PC-9 (cell line): ENCODE measurements around the gene PKNOX2. TPM values are rescaled to one million over a fixed set of nuclear protein-coding genes. Genes with fewer than 3 reads are reported as not detected.

Source experiments
- BruUV-seq: library from RNA; stranded (reverse); fragments of 400-500 nt; replicated peaks from 2 replicates; lab custom pipeline; 2021; lab: Mats Ljungman, UMichigan
- CTCF ChIA-PET: fragments of 300-600 bp; sonication (Branson Sonifier 250); formaldehyde crosslinking; loops from one replicate; lab custom pipeline; 2022; ENCODE audit warnings: antibody characterized with exemption; lab: Charles Lee
- POLR2A ChIA-PET: fragments of 300-600 bp; sonication (Branson Sonifier 250); formaldehyde crosslinking; loops from one replicate; lab custom pipeline; 2022; ENCODE audit warnings: antibody characterized with exemption; ENCODE audit not compliant: unreplicated experiment; lab: Charles Lee
- DNase-seq, 2 experiments: peaks; one replicate each; pipeline versions ENCODE4 v3.0.0 to v3.0.0-alpha.2; 2015 to 2022; ENCODE audit warnings: mixed read lengths in 1 of 2
- H2AFZ ChIP-seq: fragments of 200-600 bp; sonication (generic); 2 replicates; pipeline ENCODE4 v1.8.1; 2017; ENCODE audit warnings: antibody characterized with exemption
- H3F3A ChIP-seq: fragments of 200-600 bp; sonication (generic); 2 replicates; pipeline ENCODE4 v1.8.1; 2017; ENCODE audit warnings: antibody characterized with exemption, mild to moderate bottlenecking, low read depth; ENCODE audit not compliant: insufficient read depth
- H3K27ac ChIP-seq: fragments of 200-600 bp; sonication (generic); 2 replicates; pipeline ENCODE4 v1.6.1; 2016; ENCODE audit warnings: mixed run types
- H3K27me3 ChIP-seq: fragments of 200-600 bp; sonication (generic); 2 replicates; pipeline ENCODE4 v1.6.1; 2016; ENCODE audit warnings: low read depth, mixed run types; ENCODE audit not compliant: insufficient read depth
- H3K36me3 ChIP-seq: fragments of 200-600 bp; sonication (generic); 2 replicates; pipeline ENCODE4 v1.6.1; 2016; ENCODE audit warnings: low read depth, mixed run types
- H3K4me1 ChIP-seq: fragments of 200-600 bp; sonication (generic); replicated peaks from 2 replicates; pipeline ENCODE4 v1.6.1; 2016; ENCODE audit warnings: mixed run types; ENCODE audit not compliant: insufficient read depth
- H3K4me2 ChIP-seq: fragments of 200-600 bp; sonication (generic); 2 replicates; pipeline ENCODE4 v1.6.1; 2017; ENCODE audit warnings: mixed run types
- H3K4me3 ChIP-seq: fragments of 200-600 bp; sonication (generic); 2 replicates; pipeline ENCODE4 v1.6.1; 2016; ENCODE audit warnings: mixed run types
- H3K79me2 ChIP-seq: fragments of 200-600 bp; sonication (generic); 2 replicates; pipeline ENCODE4 v1.6.1; 2017; ENCODE audit warnings: low read depth, mixed run types
- H3K9me2 ChIP-seq: fragments of 200-600 bp; sonication (generic); 2 replicates; pipeline ENCODE4 v1.8.1; 2017; ENCODE audit warnings: mild to moderate bottlenecking; ENCODE audit not compliant: insufficient read depth
- H3K9me3 ChIP-seq: fragments of 200-600 bp; sonication (generic); 2 replicates; pipeline ENCODE4 v1.8.1; 2016; ENCODE audit warnings: low read depth; ENCODE audit not compliant: insufficient read depth
- H4K20me1 ChIP-seq: fragments of 200-600 bp; sonication (generic); 2 replicates; pipeline ENCODE4 v1.8.1; 2017; ENCODE audit not compliant: insufficient read depth
- EZH2 ChIP-seq: fragments of 200-600 bp; sonication (generic); IDR thresholded peaks from 2 replicates; pipeline ENCODE4 v1.8.0; 2017; ENCODE audit warnings: antibody characterized with exemption, low read depth
- intact Hi-C: fragments of 100-400 bp; cut with micrococcal nuclease; formaldehyde crosslinking; loops from one replicate; pipeline ENCODE4 v1.10.0; 2022; ENCODE audit not compliant: unreplicated experiment
- total RNA-seq: library from RNA; stranded (reverse); gene quantifications from 2 replicates; pipeline ENCODE4 v1.2.3, GENCODE V29; 2021
- TF ChIP-seq, protein P1 (sequence below): fragments of 200-600 bp; sonication (generic); conservative IDR thresholded peaks from 2 replicates; pipeline ENCODE4 v1.6.1; 2017; ENCODE audit warnings: mixed run types, antibody characterized with exemption, mild to moderate bottlenecking, moderate library complexity

Gene PKNOX2
- total RNA-seq, 1 experiment from 2014 or later, result not detected

DNA sequence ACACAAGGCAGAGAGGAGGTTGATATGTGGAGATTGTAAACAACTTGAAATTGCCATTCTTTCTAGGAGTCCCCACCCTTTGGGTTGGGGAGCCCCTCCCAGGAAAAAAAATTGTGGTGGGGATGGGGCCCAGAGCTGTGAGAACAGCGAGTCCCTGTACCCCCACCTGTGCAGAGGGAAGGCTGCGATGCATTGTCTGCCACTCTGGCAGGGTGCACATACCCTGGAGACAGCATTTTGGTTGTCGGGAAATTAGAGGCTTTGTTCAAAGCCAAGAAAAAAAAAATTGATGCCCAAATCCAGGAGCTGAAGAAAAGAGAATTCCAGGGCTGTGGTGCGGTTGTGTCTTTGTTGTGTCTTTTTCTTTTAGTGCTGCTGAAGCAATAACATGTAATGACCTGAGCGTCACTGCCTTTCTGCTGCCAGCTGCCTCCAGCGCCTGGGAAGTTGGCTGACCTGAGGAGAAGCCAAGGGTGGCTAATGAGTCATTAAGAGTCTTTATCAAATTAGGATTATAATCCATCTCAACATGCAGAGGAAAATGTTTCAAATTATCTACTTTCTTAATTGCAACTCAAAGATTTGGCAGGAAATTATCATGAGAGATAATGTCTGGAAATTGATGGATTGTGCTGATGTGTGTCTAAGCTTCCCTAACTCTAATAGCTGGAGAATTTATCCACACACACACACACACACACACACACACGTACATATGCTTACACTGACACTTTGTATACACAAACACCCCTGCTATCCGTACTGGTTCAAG is 8.0 kb upstream of the PKNOX2 start:
- no peaks in the 10 kb centered on the region for H3K79me2 ChIP-seq
- H3K36me3 ChIP-seq, result no peaks in the 10 kb centered on the region
- no peaks in the 10 kb centered on the region for H3F3A ChIP-seq
- BruUV-seq, result no TSS peak
- intact Hi-C loops, result no loop called here
- no peak for TF ChIP-seq EZH2
- TF ChIP-seq, protein P1, sequence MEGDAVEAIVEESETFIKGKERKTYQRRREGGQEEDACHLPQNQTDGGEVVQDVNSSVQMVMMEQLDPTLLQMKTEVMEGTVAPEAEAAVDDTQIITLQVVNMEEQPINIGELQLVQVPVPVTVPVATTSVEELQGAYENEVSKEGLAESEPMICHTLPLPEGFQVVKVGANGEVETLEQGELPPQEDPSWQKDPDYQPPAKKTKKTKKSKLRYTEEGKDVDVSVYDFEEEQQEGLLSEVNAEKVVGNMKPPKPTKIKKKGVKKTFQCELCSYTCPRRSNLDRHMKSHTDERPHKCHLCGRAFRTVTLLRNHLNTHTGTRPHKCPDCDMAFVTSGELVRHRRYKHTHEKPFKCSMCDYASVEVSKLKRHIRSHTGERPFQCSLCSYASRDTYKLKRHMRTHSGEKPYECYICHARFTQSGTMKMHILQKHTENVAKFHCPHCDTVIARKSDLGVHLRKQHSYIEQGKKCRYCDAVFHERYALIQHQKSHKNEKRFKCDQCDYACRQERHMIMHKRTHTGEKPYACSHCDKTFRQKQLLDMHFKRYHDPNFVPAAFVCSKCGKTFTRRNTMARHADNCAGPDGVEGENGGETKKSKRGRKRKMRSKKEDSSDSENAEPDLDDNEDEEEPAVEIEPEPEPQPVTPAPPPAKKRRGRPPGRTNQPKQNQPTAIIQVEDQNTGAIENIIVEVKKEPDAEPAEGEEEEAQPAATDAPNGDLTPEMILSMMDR, result no peak
- no peak overlapping the region for H3K4me3 ChIP-seq
- no peaks in the 10 kb centered on the region for H3K4me1 ChIP-seq
- no peak for DNase-seq
- H3K9me2 ChIP-seq, result no peaks in the 10 kb centered on the region
- ChIA-PET CTCF (no interaction called here), POLR2A (no interaction called here)
- H3K4me2 ChIP-seq, result no peak overlapping the region
- H2AFZ ChIP-seq, result no peak overlapping the region
- no peaks in the 10 kb centered on the region for H4K20me1 ChIP-seq
- H3K27me3 ChIP-seq, result no peaks in the 10 kb centered on the region; the same call in 1 of the 2 replicates
- H3K27ac ChIP-seq, result no peak overlapping the region
- no peaks in the 10 kb centered on the region for H3K9me3 ChIP-seq

DNA sequence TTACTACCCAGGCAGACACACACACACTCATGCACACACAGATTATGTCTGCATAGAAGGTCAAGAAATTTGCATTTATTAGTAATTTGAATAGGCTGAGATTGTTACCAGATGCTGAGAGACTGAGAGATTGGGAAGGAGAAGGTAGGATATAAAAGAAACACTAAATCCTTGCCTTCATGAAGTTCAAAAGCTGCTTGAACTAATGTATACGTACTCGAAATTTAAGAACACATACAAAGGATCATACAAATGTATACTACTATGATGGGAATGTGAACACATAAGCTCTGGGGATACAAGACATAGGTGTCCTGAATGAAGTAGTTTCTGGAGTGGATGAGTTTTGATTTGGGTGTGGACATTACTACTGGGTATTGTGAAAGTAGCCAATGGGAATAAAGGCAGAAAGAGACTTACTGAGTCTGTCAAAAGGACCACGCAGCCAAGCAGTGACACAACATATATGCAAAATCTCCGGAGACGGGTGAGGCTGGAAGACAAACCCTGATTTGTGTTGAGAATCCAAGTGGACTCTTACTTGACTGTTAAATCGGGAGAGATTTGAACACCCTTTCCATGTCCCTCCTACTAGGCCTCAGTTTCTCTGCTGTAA is 7.3 kb upstream of the PKNOX2 start:
- Histone ChIP-seq H3K4me2 (no peak overlapping the region), H3K9me3 (no peaks in the 10 kb centered on the region), H4K20me1 (no peaks in the 10 kb centered on the region), H3F3A (no peaks in the 10 kb centered on the region), H3K27me3 (no peaks in the 10 kb centered on the region; the same call in 1 of the 2 replicates), H3K4me1 (no peaks in the 10 kb centered on the region), H3K4me3 (no peak overlapping the region), H2AFZ (no peak overlapping the region), H3K79me2 (no peaks in the 10 kb centered on the region), H3K9me2 (no peaks in the 10 kb centered on the region), H3K27ac (no peak overlapping the region), H3K36me3 (no peaks in the 10 kb centered on the region)
- CTCF ChIA-PET, result no interaction called here
- TF ChIP-seq, protein P1, result no peak
- no peak for TF ChIP-seq EZH2
- no peak for DNase-seq
- POLR2A ChIA-PET, result no interaction called here
- intact Hi-C loops, result no loop called here
- BruUV-seq, result no TSS peak

DNA sequence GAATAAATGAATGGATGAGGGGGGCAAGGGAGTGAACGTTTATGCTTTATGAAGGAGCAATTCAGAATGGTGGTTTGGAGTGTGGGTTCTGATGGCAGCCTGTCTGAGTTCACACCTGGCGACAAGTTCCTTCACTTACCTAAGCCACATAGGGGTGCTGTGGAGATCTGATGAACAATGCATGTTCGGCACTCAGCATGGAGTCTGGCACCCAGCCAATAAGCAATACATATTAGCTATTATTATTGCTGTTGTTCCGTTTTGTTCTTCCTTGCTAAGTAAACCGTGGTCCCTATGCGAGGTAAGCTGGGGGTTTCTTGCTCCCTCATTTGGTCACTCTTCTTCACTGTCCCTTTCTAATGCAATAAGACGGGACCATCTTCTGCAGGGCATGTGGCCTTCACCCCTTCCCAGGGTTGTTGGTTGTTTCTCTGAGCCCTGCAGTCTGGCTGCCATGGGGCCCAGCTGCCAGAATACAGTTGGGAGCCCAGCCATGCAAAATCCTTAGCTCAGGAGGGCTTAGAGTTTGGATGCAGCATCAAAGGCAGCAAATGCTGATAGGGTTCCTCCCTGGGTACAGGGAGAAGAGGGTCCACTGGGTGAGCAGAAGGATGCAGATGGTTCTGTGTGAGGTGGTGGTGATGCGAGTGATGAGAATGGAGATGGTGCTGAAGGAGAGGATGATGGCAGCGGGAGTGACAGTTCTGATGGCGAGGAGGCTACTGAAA is 6.4 kb upstream of the PKNOX2 start:
- ChIA-PET CTCF (no interaction called here), POLR2A (no interaction called here)
- no peak overlapping the region for H3K4me3 ChIP-seq
- intact Hi-C loops, result no loop called here
- no peak overlapping the region for H2AFZ ChIP-seq
- TF ChIP-seq EZH2, result no peak
- TF ChIP-seq, protein P1, result no peak
- H3K9me3 ChIP-seq, result no peaks in the 10 kb centered on the region
- H3K27me3 ChIP-seq, result no peaks in the 10 kb centered on the region; the same call in none of the 2 replicates
- no peak overlapping the region for H3K4me2 ChIP-seq
- no peak for DNase-seq
- no peaks in the 10 kb centered on the region for H3F3A ChIP-seq
- H3K79me2 ChIP-seq, result no peaks in the 10 kb centered on the region
- H3K4me1 ChIP-seq, result no peaks in the 10 kb centered on the region
- no peaks in the 10 kb centered on the region for H3K9me2 ChIP-seq
- H3K27ac ChIP-seq, result no peak overlapping the region
- no peaks in the 10 kb centered on the region for H4K20me1 ChIP-seq
- BruUV-seq, result no TSS peak
- no peaks in the 10 kb centered on the region for H3K36me3 ChIP-seq
